GM18498 (cell line): Measurements from ENCODE around the gene COL13A1.

Experiments used
- ATAC-seq: cut with Tn5 transposase; IDR thresholded peaks from one replicate; pipeline ENCODE4 v1.9.1; 2021; ENCODE audit warnings: mild to moderate bottlenecking, moderate library complexity; ENCODE audit not compliant: unreplicated experiment

Gene COL13A1

GRCh38 chr10:69901628-69902505 is 100.2 kb downstream of the COL13A1 start:
- no peak for ATAC-seq

GRCh38 chr10:69902835-69903535 is 101.3 kb downstream of the COL13A1 start:
- ATAC-seq: no peak

- ATAC-seq: no peak
These were observed 102.8 kb downstream of the COL13A1 start for GRCh38 chr10:69904533-69904932.

- no peak for ATAC-seq
These were observed 104.7 kb downstream of the COL13A1 start for GRCh38 chr10:69906425-69906824.

GRCh38 chr10:69907517-69907916 is 105.8 kb downstream of the COL13A1 start:
- no peak for ATAC-seq

- no peak for ATAC-seq
These were observed 106.4 kb downstream of the COL13A1 start for GRCh38 chr10:69908124-69908523.

- no peak for ATAC-seq
These were observed 108.9 kb downstream of the COL13A1 start for GRCh38 chr10:69910561-69910960.

- ATAC-seq: no peak
These were observed 110.2 kb downstream of the COL13A1 start for GRCh38 chr10:69911613-69912528.

GRCh38 chr10:69912589-69912988 is 110.9 kb downstream of the COL13A1 start:
- no peak for ATAC-seq

GRCh38 chr10:69913606-69914382 is 112.1 kb downstream of the COL13A1 start:
- no peak for ATAC-seq

- ATAC-seq: no peak
These were observed 112.9 kb downstream of the COL13A1 start for GRCh38 chr10:69914398-69915214.

GRCh38 chr10:69915215-69915560 is 113.5 kb downstream of the COL13A1 start:
- no peak for ATAC-seq

- no peak for ATAC-seq
These were observed 114.4 kb downstream of the COL13A1 start for GRCh38 chr10:69916118-69916517.

- ATAC-seq: no peak
These were observed 116.3 kb downstream of the COL13A1 start for GRCh38 chr10:69918036-69918435.

- ATAC-seq: no peak
These were observed 117.5 kb downstream of the COL13A1 start for GRCh38 chr10:69919250-69919649.

GRCh38 chr10:69925111-69925510 is 123.4 kb downstream of the COL13A1 start:
- ATAC-seq: no peak

GRCh38 chr10:69928339-69928738 is 126.6 kb downstream of the COL13A1 start:
- no peak for ATAC-seq

GRCh38 chr10:69929575-69929974 is 127.9 kb downstream of the COL13A1 start:
- ATAC-seq: no peak

- ATAC-seq: no peak
These were observed 133.1 kb downstream of the COL13A1 start for GRCh38 chr10:69934768-69935167.

GRCh38 chr10:69936091-69936490 is 134.4 kb downstream of the COL13A1 start:
- no peak for ATAC-seq
